Natural killer cell treated with Interleukin-12 subunit alpha and Interleukin-12 subunit beta and Interleukin-15 and Interleukin-18, amount 100 ng/mL, for 72 hours (primary cell): Measurements from ENCODE around the gene ZFAND4. TPM values are rescaled to one million over a fixed set of nuclear protein-coding genes. Genes with fewer than 3 reads are reported as not detected.

Source experiments
- ATAC-seq, 2 donors: fragments of 150-1000 bp; cut with Tn5 transposase in 1 of 2; sonication (Bioruptor Pico), chemical (Tn5 transposase) in 1 of 2; 2 replicates each; pipeline ENCODE4 v1.10.0; 2021
- DNase-seq: peaks from one replicate; pipeline ENCODE4 v3.0.0; 2022; ENCODE audit warnings: low spot score
- H3K27ac Mint-ChIP-seq, 2 donors: 1 replicate in 1 of 2; 2 replicates in 1 of 2; pipeline ENCODE4 v1.8.0; 2022; ENCODE audit warnings: mixed read lengths in 2 of 2, mild to moderate bottlenecking in 1 of 2, moderate library complexity in 1 of 2
- H3K27me3 Mint-ChIP-seq, 2 donors: 1 replicate in 1 of 2; 2 replicates in 1 of 2; pipeline ENCODE4 v1.8.0; 2022; ENCODE audit warnings: mixed read lengths in 2 of 2
- H3K36me3 Mint-ChIP-seq: one replicate; pipeline ENCODE4 v1.8.0; 2022; ENCODE audit warnings: mixed read lengths
- H3K4me1 Mint-ChIP-seq, 2 donors: 1 replicate in 1 of 2; 2 replicates in 1 of 2; pipeline ENCODE4 v1.8.0; 2022; ENCODE audit warnings: low read depth in 2 of 2, mixed read lengths in 2 of 2, mild to moderate bottlenecking in 1 of 2
- H3K4me3 Mint-ChIP-seq: one replicate; pipeline ENCODE4 v1.8.0; 2022; ENCODE audit warnings: mixed read lengths
- H3K9me3 Mint-ChIP-seq: 2 replicates; pipeline ENCODE4 v1.8.0; 2022; ENCODE audit warnings: mixed read lengths
- total RNA-seq, 2 donors: library from RNA; stranded (reverse); gene quantifications; one replicate each; pipeline ENCODE4 v1.2.3, GENCODE V29; 2022

Gene ZFAND4
- total RNA-seq, 2 donors from 2014 or later, result 23.5 to 24.7 TPM

DNA sequence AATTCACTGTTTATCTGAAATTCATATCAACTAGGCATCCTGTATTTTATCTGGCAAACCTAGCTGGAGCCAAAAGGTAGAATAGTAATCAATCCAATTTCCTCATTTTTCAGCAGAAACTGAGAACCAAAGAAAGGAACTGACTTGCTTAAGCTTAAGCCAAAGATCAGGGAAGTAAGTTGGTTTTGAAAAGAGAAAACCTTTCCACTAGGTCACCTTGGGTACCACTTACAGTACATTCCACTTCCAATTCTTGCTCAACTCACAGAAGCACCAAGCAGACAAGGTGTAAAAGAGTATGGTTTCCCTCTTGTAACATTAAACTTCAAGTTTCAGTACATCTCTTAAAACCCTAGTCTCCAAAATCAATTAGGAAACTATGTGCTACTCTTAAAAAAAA, 79.6 kb downstream of the ZFAND4 start:
- Mint-ChIP-seq H3K9me3 (no peaks in the 10 kb centered on the region), H3K4me3 (peak overlapping the region; percentile 76), H3K27ac (peak overlapping the region; percentile 49 to 73), H3K36me3 (peaks cover 7% of the 10 kb centered on the region), H3K4me1 (peaks cover 32 to 46% of the 10 kb centered on the region in 2 donors), H3K27me3 (no peaks in the 10 kb centered on the region)
- no peak for DNase-seq
- ATAC-seq, result no peak

DNA sequence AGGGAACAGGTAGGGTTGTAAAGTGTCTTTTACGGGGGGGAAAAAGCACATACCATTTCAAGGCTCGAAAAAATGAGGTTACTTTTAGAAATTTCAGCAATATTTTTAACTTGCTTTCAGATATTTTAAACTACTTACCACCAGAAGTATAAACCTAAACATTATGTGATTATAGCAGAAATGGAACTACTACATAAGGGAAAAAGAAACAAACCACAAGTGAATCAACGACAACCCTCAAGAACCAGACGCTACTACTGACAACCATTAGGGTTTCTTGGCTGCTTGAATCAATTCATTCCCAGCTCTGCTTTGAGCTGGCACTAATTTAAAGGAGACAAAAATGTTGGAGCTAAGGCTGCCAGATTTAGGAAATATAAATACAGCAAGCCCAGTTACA, 80.1 kb downstream of the ZFAND4 start:
- peaks cover 7% of the 10 kb centered on the region for H3K36me3 Mint-ChIP-seq

DNA sequence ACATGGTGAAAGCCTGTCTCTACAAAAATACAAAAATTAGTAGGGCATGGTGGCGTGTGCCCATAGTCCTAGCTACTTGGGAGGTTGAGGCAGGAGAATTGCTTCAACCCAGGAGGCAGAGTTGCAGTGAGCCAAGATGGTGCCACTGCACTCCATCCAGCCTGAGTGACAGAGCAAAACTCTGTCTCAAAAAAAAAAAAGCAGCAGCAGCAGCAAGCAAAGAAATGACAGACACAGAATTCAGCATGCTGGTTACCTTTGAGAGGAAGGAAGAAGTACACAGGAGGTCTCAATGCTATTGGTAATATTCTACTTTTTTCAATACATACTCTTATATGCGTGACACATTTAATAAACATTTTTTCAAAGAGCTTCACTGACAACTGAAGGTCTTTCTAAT, 81.3 kb downstream of the ZFAND4 start:
- no peak for DNase-seq
- ATAC-seq, result no peak
- H3K36me3 Mint-ChIP-seq, result peaks cover 16% of the 10 kb centered on the region
- peaks cover 4% of the 10 kb centered on the region for H3K9me3 Mint-ChIP-seq
- H3K4me1 Mint-ChIP-seq, result peaks cover 32 to 46% of the 10 kb centered on the region in 2 donors
- H3K27ac Mint-ChIP-seq, result peak overlapping the region; percentile 24 to 73
- H3K4me3 Mint-ChIP-seq, result peak overlapping the region; percentile 76
- no peaks in the 10 kb centered on the region for H3K27me3 Mint-ChIP-seq

More for the DNA sequence above, 80.1 kb downstream of the ZFAND4 start:
- H3K27me3 Mint-ChIP-seq, result no peaks in the 10 kb centered on the region
- DNase-seq (no peak), ATAC-seq (no peak)
- peaks cover 32 to 46% of the 10 kb centered on the region in 2 donors for H3K4me1 Mint-ChIP-seq
- H3K27ac Mint-ChIP-seq, result peak overlapping the region; percentile 24 to 73
- H3K4me3 Mint-ChIP-seq, result peak overlapping the region; percentile 76
- no peaks in the 10 kb centered on the region for H3K9me3 Mint-ChIP-seq

DNA sequence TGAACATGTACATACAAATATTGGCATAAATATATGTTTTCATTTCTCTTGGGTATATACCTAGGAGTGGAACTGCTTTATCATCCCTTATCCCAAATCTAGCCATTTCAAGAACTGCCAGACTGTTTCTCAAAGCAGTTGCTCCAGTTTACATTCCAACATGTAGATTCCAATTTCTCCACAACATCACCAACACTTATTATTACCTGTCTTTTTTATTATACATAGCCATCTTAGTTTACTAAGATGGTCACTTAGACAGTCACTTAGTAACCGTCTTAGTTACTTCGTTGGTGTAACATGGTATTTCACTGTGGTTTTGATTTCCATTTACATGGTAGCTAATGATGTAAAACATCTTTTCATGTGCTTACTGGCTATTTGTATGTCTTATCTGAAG, 82.7 kb downstream of the ZFAND4 start:
- Mint-ChIP-seq H3K27me3 (no peaks in the 10 kb centered on the region), H3K27ac (peak overlapping the region; percentile 33 to 73), H3K4me3 (no peak overlapping the region), H3K9me3 (peaks cover 4% of the 10 kb centered on the region), H3K36me3 (peaks cover 24% of the 10 kb centered on the region), H3K4me1 (peaks cover 39 to 46% of the 10 kb centered on the region in 2 donors)
- no peak for ATAC-seq
- no peak for DNase-seq

DNA sequence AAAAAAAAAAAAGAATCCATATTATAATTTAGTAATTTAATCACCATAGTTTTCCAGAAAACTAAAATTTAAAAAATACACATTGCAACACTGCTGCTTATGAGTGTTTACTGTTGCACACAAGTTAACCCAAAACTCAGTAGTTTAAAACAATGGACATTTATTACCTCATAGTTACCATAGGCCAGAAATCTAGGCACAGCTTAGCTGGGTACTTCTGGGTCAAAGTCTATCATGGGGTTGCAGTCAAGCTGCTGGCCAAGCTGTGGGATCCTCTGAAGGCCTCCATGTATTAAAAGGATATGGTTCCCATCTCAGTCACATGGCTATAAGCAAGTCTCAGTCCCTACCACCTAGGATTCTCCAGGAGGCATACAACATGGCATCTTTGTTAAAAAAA, 83.6 kb downstream of the ZFAND4 start:
- Mint-ChIP-seq H3K9me3 (peaks cover 7% of the 10 kb centered on the region), H3K27me3 (no peaks in the 10 kb centered on the region), H3K4me3 (no peak overlapping the region), H3K36me3 (peaks cover 29% of the 10 kb centered on the region), H3K27ac (no peak overlapping the region), H3K4me1 (peaks cover 44 to 51% of the 10 kb centered on the region in 2 donors)
- DNase-seq (no peak), ATAC-seq (no peak)

DNA sequence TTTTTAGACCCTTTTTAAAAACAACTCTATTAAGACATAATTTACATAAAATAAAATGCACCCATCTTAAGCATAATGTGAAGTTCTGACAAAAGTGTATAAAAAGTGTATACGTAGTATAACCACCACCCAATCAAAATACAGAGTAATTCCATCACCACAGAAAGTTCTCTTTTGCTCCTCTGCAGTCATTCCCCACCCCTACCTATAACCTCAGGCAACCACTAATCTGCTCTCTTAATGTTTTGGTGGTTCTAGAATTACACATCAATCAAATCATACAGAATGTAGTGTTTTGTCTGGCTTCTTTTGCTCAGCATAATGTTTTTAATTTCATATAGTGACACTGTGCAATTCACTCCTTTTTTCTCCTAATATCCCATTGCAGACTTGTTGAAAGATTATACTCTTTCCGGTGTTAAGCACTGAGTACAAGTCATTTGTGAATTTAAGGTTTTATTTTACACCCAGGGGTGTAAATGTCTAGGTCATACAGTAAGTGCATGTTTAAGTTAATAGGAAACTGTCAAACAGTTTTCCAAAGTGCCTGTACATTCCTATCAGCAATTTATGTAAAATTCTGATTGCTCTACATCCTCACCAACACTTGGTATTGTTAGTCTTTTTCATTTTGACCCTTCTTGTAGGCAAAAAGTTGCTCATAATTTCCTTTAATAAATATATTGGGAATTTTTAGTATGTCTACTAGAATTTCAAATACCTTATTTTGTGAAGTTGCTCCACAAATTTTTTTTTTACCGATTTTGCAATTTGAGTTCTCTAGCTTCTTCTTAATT, 86.3 kb downstream of the ZFAND4 start:
- peaks cover 11% of the 10 kb centered on the region for H3K9me3 Mint-ChIP-seq
- H3K4me1 Mint-ChIP-seq, result peaks cover 37 to 38% of the 10 kb centered on the region in 2 donors
- ATAC-seq (peak in 1 of 2 donors; percentile 48), DNase-seq (no peak)
- H3K27me3 Mint-ChIP-seq, result no peaks in the 10 kb centered on the region
- H3K4me3 Mint-ChIP-seq, result no peak overlapping the region
- peaks cover 29% of the 10 kb centered on the region for H3K36me3 Mint-ChIP-seq
- H3K27ac Mint-ChIP-seq, result peak overlapping the region in 1 of 2 donors; percentile 13

DNA sequence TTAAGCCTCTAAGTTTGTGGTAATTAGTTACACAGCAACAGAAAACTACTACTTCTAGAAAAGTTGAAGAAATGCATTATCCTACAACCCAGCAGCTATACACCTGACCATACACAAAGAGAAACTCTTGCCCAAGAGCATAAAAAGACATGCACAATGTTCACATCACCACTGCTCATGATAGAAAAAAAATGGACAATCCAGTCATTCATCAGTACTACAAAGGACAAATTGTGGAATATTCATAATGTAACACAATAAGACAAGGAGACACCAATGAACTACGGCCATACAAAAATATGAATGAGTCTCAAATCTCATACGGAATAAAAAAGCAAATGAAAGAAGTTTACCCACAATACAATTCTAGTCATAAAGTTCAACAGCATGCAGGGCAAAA, 87.4 kb downstream of the ZFAND4 start:
- H3K4me3 Mint-ChIP-seq, result no peak overlapping the region
- H3K4me1 Mint-ChIP-seq, result peaks cover 40 to 42% of the 10 kb centered on the region in 2 donors
- H3K36me3 Mint-ChIP-seq, result peaks cover 28% of the 10 kb centered on the region

DNA sequence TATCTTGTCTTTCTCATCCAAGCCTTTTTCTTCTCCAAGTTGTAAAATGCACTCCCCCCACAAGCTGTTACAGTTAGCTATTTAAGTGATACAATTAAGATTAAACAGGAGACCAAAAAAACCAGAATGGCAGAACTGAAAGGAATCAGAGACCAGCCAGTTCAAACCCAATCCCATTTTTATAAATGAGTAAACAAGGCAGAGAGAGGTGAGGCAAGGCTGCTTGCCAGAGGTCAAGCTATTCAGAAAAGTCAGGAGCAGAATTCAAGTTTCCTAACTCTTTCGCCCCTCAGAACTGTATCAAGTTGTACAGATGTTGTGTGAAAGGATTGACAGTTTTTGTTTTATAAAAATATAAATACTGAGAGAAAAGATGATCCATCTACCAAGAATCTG, 90.2 kb downstream of the ZFAND4 start:
- Mint-ChIP-seq H3K4me3 (peak overlapping the region; percentile 98), H3K36me3 (peaks cover 22% of the 10 kb centered on the region), H3K4me1 (peaks cover 50% of the 10 kb centered on the region in 2 donors), H3K27ac (peak overlapping the region in 1 of 2 donors; percentile 99), H3K9me3 (peaks cover 11% of the 10 kb centered on the region), H3K27me3 (no peaks in the 10 kb centered on the region)
- no peak for ATAC-seq
- no peak for DNase-seq

More for the DNA sequence above, 87.4 kb downstream of the ZFAND4 start:
- DNase-seq (no peak), ATAC-seq (no peak)
- H3K9me3 Mint-ChIP-seq, result peaks cover 11% of the 10 kb centered on the region
- no peaks in the 10 kb centered on the region for H3K27me3 Mint-ChIP-seq
- peak overlapping the region in 1 of 2 donors; percentile 79 for H3K27ac Mint-ChIP-seq

DNA sequence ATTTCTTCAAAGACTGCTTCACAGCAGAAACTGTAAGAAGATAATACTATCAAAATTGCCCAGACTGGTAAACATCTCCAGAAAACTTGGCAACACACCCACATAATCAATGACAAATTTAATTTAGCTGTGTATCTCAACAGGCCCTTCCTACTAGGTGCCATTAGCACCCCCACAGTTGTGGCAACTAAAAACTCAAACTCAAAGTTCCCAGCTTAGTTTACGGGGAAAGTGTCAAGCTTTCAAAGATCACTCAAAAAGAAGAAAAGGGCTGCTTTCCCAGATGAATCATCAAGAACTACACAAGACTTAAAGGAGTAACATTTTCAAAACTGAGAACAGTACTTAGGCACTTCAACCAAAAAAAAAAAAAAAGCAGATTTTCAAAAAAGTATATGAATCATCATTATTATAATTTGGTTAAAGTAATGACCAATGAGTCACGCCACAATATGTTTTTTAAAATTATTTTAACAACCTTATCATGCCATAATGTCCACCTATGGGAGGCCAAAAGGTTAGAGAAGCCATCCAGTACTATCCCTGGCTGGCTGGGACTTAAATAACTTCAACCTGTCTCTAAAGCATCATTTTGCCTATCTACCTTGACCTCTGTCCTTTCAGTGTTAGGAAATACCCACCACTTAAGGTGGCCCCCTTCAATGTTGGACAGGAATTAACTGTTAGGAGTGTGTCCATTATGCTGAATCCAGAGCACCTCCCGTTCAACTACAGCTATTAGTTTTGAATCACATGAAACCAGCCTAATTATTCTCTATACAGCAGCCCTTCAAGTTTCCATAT, 90.8 kb downstream of the ZFAND4 start:
- H3K27ac Mint-ChIP-seq, result peak overlapping the region in 1 of 2 donors; percentile 99
- peak overlapping the region; percentile 98 for H3K4me3 Mint-ChIP-seq
- H3K36me3 Mint-ChIP-seq, result peaks cover 18% of the 10 kb centered on the region
- DNase-seq (peak; percentile 80), ATAC-seq (peak; percentile 69 to 84)
- peaks cover 8% of the 10 kb centered on the region for H3K9me3 Mint-ChIP-seq
- no peaks in the 10 kb centered on the region for H3K27me3 Mint-ChIP-seq
- peaks cover 50 to 52% of the 10 kb centered on the region in 2 donors for H3K4me1 Mint-ChIP-seq

DNA sequence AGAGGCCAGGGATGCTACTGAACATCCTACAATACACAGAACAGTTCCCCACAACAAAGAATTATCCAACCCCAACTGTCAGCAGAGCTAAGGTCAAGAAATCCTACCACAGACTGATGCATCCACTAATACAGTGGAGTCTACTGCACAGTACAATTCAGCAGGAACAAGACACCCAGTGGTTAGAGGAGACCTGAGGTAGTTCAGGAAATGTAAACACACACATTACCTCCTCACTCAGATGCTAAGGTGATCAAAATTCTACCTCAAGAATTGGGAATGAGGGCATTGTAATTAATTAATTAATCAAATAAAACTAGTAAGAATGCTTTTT, 91.4 kb downstream of the ZFAND4 start:
- H3K36me3 Mint-ChIP-seq, result peaks cover 13% of the 10 kb centered on the region
- H3K9me3 Mint-ChIP-seq, result peaks cover 7% of the 10 kb centered on the region
- H3K27me3 Mint-ChIP-seq, result no peaks in the 10 kb centered on the region
- no peak for ATAC-seq
- H3K27ac Mint-ChIP-seq, result peak overlapping the region in 1 of 2 donors; percentile 99
- H3K4me3 Mint-ChIP-seq, result peak overlapping the region; percentile 98
- DNase-seq, result no peak
- H3K4me1 Mint-ChIP-seq, result peaks cover 50 to 51% of the 10 kb centered on the region in 2 donors

DNA sequence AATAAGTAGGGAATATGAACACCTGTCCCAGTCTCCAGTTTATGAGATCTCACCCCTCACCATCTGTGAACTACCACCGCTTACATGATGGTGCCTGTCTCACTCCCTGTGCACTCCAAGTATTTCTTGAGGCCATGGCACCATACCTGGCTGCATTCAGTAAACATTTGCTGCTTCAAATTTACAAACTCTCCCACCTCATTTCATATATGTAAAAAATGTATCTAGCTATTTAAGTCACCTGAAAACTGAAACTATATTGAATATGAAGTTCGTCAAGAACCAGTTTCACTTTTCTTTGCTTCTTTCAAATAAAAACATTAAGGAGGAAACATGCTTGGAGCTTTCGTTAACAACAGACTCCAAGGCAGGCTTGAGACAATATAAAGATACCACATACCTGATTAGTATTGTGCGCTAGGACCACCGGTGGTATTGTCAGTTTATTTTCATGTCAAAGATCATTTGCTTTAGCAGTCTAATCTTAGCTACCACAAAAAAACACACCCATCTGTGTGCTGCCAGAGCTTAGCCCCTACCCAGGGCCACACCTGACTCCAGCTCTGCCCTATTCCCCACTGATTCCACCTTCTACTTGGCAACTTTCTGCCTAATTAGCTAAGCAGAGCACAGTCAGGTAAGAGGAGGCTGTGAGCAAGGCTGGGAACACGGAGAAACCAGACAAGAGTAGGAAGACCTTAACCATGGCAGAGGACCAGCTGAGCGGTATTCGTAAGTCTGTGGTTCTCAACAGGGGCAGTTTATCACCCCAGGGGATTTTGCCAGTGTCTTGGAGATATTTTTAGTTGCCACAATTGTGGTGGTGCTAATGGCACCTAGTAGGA, 92.0 kb downstream of the ZFAND4 start:
- Mint-ChIP-seq H3K4me3 (peak overlapping the region; percentile 98), H3K9me3 (peaks cover 7% of the 10 kb centered on the region), H3K36me3 (peaks cover 10% of the 10 kb centered on the region), H3K4me1 (peaks cover 48 to 50% of the 10 kb centered on the region in 2 donors), H3K27ac (peak overlapping the region in 1 of 2 donors; percentile 99), H3K27me3 (no peaks in the 10 kb centered on the region)
- ATAC-seq (peak; percentile 84 to 87), DNase-seq (peak; percentile 80)

DNA sequence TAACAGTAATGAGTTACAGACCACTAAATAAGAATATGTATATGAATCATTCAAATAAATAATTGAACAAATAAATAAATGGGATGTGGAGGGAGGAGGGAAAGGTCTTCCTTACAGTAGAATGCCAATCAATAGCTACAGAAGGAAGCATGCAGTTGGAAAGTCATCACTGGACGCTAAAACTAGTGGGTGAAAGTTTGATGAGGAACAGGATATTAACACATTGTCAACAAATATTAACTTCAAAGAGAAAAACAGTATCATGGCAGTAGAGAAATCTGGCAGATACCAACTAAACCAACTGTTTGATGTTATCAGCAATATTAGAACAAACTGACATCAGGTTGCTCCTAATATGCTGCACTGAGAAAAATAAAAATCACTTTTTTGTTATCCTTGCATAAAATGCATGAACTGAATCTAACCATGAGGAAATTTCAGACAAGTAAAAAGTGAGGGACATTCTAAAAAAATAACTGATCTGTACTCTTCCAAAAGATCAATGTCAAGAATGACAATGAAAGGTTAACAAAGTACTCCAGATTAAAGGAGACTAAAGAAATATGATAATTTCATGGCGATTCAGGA, 94.1 kb downstream of the ZFAND4 start:
- Mint-ChIP-seq H3K4me1 (peaks cover 34 to 38% of the 10 kb centered on the region in 2 donors), H3K36me3 (no peaks in the 10 kb centered on the region), H3K4me3 (peak overlapping the region; percentile 57), H3K27me3 (no peaks in the 10 kb centered on the region), H3K9me3 (peaks cover under 1% of the 10 kb centered on the region), H3K27ac (peak overlapping the region in 1 of 2 donors; percentile 99)
- DNase-seq (no peak), ATAC-seq (no peak)
